Thymus (tissue), 11 donors: ENCODE results near the gene TTC33. TPM values are rescaled to one million over a fixed set of nuclear protein-coding genes. Genes with fewer than 3 reads are reported as not detected.
"Not testable (repeated sequence)": the region's sequence is repeated elsewhere in the genome, so short reads cannot be mapped to it uniquely, and the experiment has no call there.

Experiments used
- DNase-seq, 9 donors: peaks; one replicate each; pipeline ENCODE4 v3.0.0-alpha.2; 2013; ENCODE audit warnings: low spot score in 9 of 9, low read depth in 6 of 9, missing footprints in 1 of 9
- H3K27ac ChIP-seq, 2 donors: one replicate each; pipeline ENCODE4 v1.5.1; 2013; ENCODE audit warnings: control low read depth in 1 of 2, low read depth in 1 of 2, low read length in 1 of 2, mild to moderate bottlenecking in 1 of 2, moderate library complexity in 1 of 2
- H3K27me3 ChIP-seq, 2 donors: one replicate each; pipeline ENCODE4 v1.5.1; 2013; ENCODE audit warnings: low read length in 1 of 2; ENCODE audit not compliant: control insufficient read depth in 2 of 2, insufficient read depth in 1 of 2
- H3K36me3 ChIP-seq, 2 donors: one replicate each; pipeline ENCODE4 v1.5.1; 2013; ENCODE audit warnings: low read length in 1 of 2, mild to moderate bottlenecking in 1 of 2, moderate library complexity in 1 of 2; ENCODE audit not compliant: control insufficient read depth in 2 of 2, insufficient read depth in 2 of 2
- H3K4me1 ChIP-seq, 2 donors: one replicate each; pipeline ENCODE4 v1.5.1; 2013; ENCODE audit warnings: low read length in 2 of 2; ENCODE audit not compliant: control insufficient read depth in 2 of 2, insufficient read depth in 2 of 2
- H3K4me3 ChIP-seq, 2 donors: one replicate each; pipeline ENCODE4 v1.5.1; 2013; ENCODE audit warnings: low read length in 2 of 2, control low read depth in 1 of 2, mild to moderate bottlenecking in 1 of 2
- H3K9me3 ChIP-seq, 2 donors: one replicate each; pipeline ENCODE4 v1.5.1; 2013; ENCODE audit warnings: low read length in 1 of 2, mild to moderate bottlenecking in 1 of 2; ENCODE audit not compliant: control insufficient read depth in 2 of 2, insufficient read depth in 1 of 2
- WGBS: extraction: QIAGEN DNeasy Blood & Tissue Kit; methylation state at CpG from one replicate; pipeline ENCODE4 v1.1.7; 2013; 5-methylcytosine and 5-hydroxymethylcytosine counted together
- polyA plus RNA-seq: library from polyadenylated mRNA; stranded (reverse); fragments of 200-250 nt; gene quantifications from one replicate; pipeline ENCODE4 v1.2.3, GENCODE V29; 2013
- total RNA-seq: library from RNA; stranded (reverse); fragments of 120-200 nt; gene quantifications from one replicate; pipeline ENCODE4 v1.2.4, GENCODE V29; 2013
- donor health status: healthy.

TTC33 gene
- total and polyA plus RNA-seq, 2 donors, result 13.4 to 34.5 TPM

- not testable (repeated sequence) for H3K4me3 ChIP-seq, H3K27ac ChIP-seq, H3K36me3 ChIP-seq, H3K27me3 ChIP-seq, DNase-seq, H3K4me1 ChIP-seq, H3K9me3 ChIP-seq
- 96% methylated on average over 3 of the region's 3 CpGs for WGBS
These were observed 39.1 kb upstream of the TTC33 start for GRCh38 chr5:40794877-40795276.

- not testable (repeated sequence) for H3K4me3 ChIP-seq, H3K27ac ChIP-seq, H3K36me3 ChIP-seq, H3K9me3 ChIP-seq, DNase-seq, H3K27me3 ChIP-seq, H3K4me1 ChIP-seq
These were observed 38.6 kb upstream of the TTC33 start for GRCh38 chr5:40794340-40794739.

GRCh38 chr5:40792691-40793090, 36.9 kb upstream of the TTC33 start:
- H3K27ac ChIP-seq, H3K9me3 ChIP-seq, H3K4me3 ChIP-seq, H3K36me3 ChIP-seq, DNase-seq, H3K27me3 ChIP-seq, H3K4me1 ChIP-seq: not testable (repeated sequence)
- over 99% methylated on average over 10 of the region's 10 CpGs for WGBS

- 94% methylated on average over 3 of the region's 3 CpGs for WGBS
- Histone ChIP-seq H3K9me3 (no peaks in the 10 kb centered on the region), H3K4me3 (no peak overlapping the region), H3K27me3 (no peaks in the 10 kb centered on the region), H3K4me1 (peaks cover 0 to 3% of the 10 kb centered on the region in 2 donors), H3K27ac (no peak overlapping the region), H3K36me3 (peaks cover 0 to 7% of the 10 kb centered on the region in 2 donors)
- no peak for DNase-seq
These were observed 36.0 kb upstream of the TTC33 start for GRCh38 chr5:40791715-40792139.

GRCh38 chr5:40790947-40791593, 35.3 kb upstream of the TTC33 start:
- DNase-seq, result no peak
- H3K36me3 ChIP-seq, result peaks cover 0 to 7% of the 10 kb centered on the region in 2 donors
- no peak overlapping the region for H3K4me3 ChIP-seq
- 91% methylated on average over 3 of the region's 3 CpGs for WGBS
- H3K27ac ChIP-seq, result no peak overlapping the region
- H3K9me3 ChIP-seq, result no peaks in the 10 kb centered on the region
- no peaks in the 10 kb centered on the region for H3K4me1 ChIP-seq
- H3K27me3 ChIP-seq, result no peaks in the 10 kb centered on the region

GRCh38 chr5:40788941-40789340, 33.2 kb upstream of the TTC33 start:
- not testable (repeated sequence) for H3K4me1 ChIP-seq, DNase-seq, H3K9me3 ChIP-seq, H3K36me3 ChIP-seq, H3K4me3 ChIP-seq, H3K27me3 ChIP-seq, H3K27ac ChIP-seq
- 97% methylated on average over 5 of the region's 5 CpGs for WGBS

GRCh38 chr5:40787986-40788385, 32.2 kb upstream of the TTC33 start:
- Histone ChIP-seq H3K4me3 (no peak overlapping the region), H3K36me3 (peaks cover 0 to 7% of the 10 kb centered on the region in 2 donors), H3K27ac (no peak overlapping the region), H3K9me3 (no peaks in the 10 kb centered on the region), H3K27me3 (no peaks in the 10 kb centered on the region), H3K4me1 (no peaks in the 10 kb centered on the region)
- WGBS, result 100% methylated on average over 1 of the region's 1 CpG
- DNase-seq, result no peak

- H3K4me1 ChIP-seq, H3K27ac ChIP-seq, H3K36me3 ChIP-seq, H3K27me3 ChIP-seq, H3K4me3 ChIP-seq, DNase-seq, H3K9me3 ChIP-seq: not testable (repeated sequence)
- WGBS, result 97% methylated on average over 3 of the region's 3 CpGs
These were observed 30.9 kb upstream of the TTC33 start for GRCh38 chr5:40786664-40787063.

- no peaks in the 10 kb centered on the region for H3K4me1 ChIP-seq
- no peak for DNase-seq
- WGBS, result 91% methylated on average over 1 of the region's 1 CpG
- peaks cover 0 to 7% of the 10 kb centered on the region in 2 donors for H3K36me3 ChIP-seq
- H3K27me3 ChIP-seq, result no peaks in the 10 kb centered on the region
- no peaks in the 10 kb centered on the region for H3K9me3 ChIP-seq
- H3K27ac ChIP-seq, result no peak overlapping the region
- no peak overlapping the region for H3K4me3 ChIP-seq
These were observed 29.2 kb upstream of the TTC33 start for GRCh38 chr5:40784916-40785315.
